Smooth muscle cell (in vitro differentiated cells): Measurements from ENCODE around the gene KRTAP5-1. TPM values are rescaled to one million over a fixed set of nuclear protein-coding genes. Genes with fewer than 3 reads are reported as not detected.

Source experiments
- DNase-seq: peaks from one replicate; lab custom pipeline; 2025; ENCODE audit not compliant: unreplicated experiment; lab: John Stamatoyannopoulos, UW
- H2AFZ ChIP-seq: fragments of 200-600 bp; sonication (generic); 2 replicates; pipeline ENCODE4 v1.6.0; 2016; ENCODE audit warnings: antibody characterized with exemption, low read depth, mild to moderate bottlenecking
- H3F3A ChIP-seq: fragments of 200-600 bp; sonication (generic); 2 replicates; pipeline ENCODE4 v1.6.0; 2017; ENCODE audit warnings: antibody characterized with exemption, low read depth
- H3K27ac ChIP-seq: fragments of 200-600 bp; sonication (generic); 2 replicates; pipeline ENCODE4 v1.5.1; 2016; ENCODE audit warnings: low read depth, mild to moderate bottlenecking
- H3K27me3 ChIP-seq: fragments of 200-600 bp; sonication (generic); 2 replicates; pipeline ENCODE4 v1.6.1; 2016; ENCODE audit warnings: low read depth, mild to moderate bottlenecking
- H3K36me3 ChIP-seq: fragments of 200-600 bp; sonication (generic); 2 replicates; pipeline ENCODE4 v1.5.1; 2016; ENCODE audit warnings: low read depth
- H3K4me1 ChIP-seq: fragments of 200-600 bp; sonication (generic); 2 replicates; pipeline ENCODE4 v1.5.1; 2016; ENCODE audit warnings: low read depth
- H3K4me2 ChIP-seq: fragments of 200-600 bp; sonication (generic); 2 replicates; pipeline ENCODE4 v1.6.0; 2016; ENCODE audit warnings: mild to moderate bottlenecking
- H3K4me3 ChIP-seq: fragments of 200-600 bp; sonication (generic); 2 replicates; pipeline ENCODE4 v1.5.1; 2016; ENCODE audit warnings: mild to moderate bottlenecking
- H3K79me2 ChIP-seq: fragments of 200-600 bp; sonication (generic); 2 replicates; pipeline ENCODE4 v1.6.0; 2016; ENCODE audit warnings: low read depth, mild to moderate bottlenecking
- H3K9ac ChIP-seq: fragments of 200-600 bp; sonication (generic); 2 replicates; pipeline ENCODE4 v1.6.0; 2016; ENCODE audit warnings: low read depth
- H3K9me3 ChIP-seq: fragments of 200-600 bp; sonication (generic); replicated peaks from 2 replicates; pipeline ENCODE4 v1.5.1; 2016; ENCODE audit warnings: low read depth
- H4K20me1 ChIP-seq: fragments of 200-600 bp; sonication (generic); 2 replicates; pipeline ENCODE4 v1.6.0; 2016; ENCODE audit warnings: low read depth
- WGBS: methylation state at CpG from one replicate; pipeline ENCODE4 v1.1.7; 2016; ENCODE audit warnings: low lambda C conversion rate; 5-methylcytosine and 5-hydroxymethylcytosine counted together
- polyA plus RNA-seq: library from polyadenylated mRNA; unstranded; fragments of >200 nt; fragmentation: Nextera tagmentation; extraction: Ambion mirVana; gene quantifications from 2 replicates; pipeline ENCODE4 v1.2.1, GENCODE V29; 2016
- total RNA-seq: library from RNA; depleted of rRNA; stranded (reverse); fragments of >200 nt; gene quantifications from 2 replicates; pipeline ENCODE4 v1.2.3, GENCODE V29; 2014
- TF ChIP-seq, protein P1 (sequence below): fragments of 200-600 bp; sonication (generic); IDR thresholded peaks from 2 replicates; pipeline ENCODE4 v1.5.1; 2017; ENCODE audit warnings: borderline replicate concordance, mild to moderate bottlenecking, antibody characterized with exemption; ENCODE audit not compliant: insufficient read depth, poor library complexity, severe bottlenecking

Gene KRTAP5-1
- total and polyA plus RNA-seq, 2 experiments from 2014 or later = not detected

DNA sequence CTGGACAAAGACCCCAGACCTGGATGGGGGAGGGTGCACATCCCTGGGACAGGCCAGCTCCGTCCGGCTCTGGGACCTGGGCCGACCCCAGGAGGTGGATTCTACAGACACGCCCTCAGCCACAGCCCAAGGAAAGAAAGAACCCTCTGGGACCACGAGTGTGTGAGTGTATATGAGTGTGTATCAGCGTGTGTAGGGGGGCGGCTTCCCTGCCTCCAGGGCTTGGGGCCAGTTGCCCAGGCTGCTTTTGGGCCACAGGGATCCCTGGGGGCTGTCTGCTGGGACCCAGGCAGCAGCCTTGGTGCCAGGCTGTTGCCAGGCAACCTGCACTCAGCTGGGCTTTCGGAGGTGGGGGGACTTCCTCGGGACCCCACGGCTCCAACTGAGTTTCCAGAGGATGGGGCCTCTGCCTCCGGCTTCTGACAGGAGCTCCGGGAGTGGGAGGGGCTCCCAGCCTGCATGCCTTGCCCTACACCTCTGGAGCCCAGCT lies 21.9 kb downstream of the KRTAP5-1 start:
- no peak for DNase-seq
- WGBS = 95% methylated on average over 12 of the region's 12 CpGs

DNA sequence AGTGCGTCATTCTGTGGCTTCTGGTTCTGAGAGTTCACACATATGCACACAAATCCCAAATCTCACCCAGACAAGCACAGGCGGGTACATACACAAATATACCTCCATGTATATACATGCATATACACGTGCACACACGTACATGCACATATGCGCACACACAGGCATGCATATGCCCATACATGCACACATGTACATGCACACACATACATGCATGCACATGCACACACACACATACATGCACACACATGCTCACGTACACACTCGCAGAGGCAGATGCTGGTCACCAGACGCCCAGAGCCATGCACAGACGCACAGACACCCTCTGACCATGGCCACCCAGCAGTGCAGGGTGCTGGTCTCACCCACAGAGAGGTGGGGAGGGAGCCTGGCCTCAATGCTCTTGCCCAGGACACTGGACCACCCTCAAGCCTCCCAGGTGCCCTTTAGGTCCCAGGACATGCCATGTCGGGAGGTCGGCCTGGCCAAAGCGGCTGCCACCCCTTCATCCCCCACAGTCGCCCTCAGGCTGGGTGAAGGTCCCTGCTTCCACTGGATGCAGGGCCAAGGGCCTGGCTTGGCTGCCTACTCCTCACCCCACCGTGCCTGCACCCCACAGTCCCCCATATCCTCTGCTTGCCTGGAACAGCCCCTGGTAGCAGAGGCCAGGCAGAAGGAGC lies 22.5 kb downstream of the KRTAP5-1 start:
- peaks cover 91% of the 10 kb centered on the region for H4K20me1 ChIP-seq
- TF ChIP-seq, protein P1, sequence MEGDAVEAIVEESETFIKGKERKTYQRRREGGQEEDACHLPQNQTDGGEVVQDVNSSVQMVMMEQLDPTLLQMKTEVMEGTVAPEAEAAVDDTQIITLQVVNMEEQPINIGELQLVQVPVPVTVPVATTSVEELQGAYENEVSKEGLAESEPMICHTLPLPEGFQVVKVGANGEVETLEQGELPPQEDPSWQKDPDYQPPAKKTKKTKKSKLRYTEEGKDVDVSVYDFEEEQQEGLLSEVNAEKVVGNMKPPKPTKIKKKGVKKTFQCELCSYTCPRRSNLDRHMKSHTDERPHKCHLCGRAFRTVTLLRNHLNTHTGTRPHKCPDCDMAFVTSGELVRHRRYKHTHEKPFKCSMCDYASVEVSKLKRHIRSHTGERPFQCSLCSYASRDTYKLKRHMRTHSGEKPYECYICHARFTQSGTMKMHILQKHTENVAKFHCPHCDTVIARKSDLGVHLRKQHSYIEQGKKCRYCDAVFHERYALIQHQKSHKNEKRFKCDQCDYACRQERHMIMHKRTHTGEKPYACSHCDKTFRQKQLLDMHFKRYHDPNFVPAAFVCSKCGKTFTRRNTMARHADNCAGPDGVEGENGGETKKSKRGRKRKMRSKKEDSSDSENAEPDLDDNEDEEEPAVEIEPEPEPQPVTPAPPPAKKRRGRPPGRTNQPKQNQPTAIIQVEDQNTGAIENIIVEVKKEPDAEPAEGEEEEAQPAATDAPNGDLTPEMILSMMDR = no peak
- H3K9me3 ChIP-seq = no peaks in the 10 kb centered on the region
- no peak overlapping the region for H3K4me3 ChIP-seq
- H3K9ac ChIP-seq = no peak overlapping the region
- no peaks in the 10 kb centered on the region for H3K79me2 ChIP-seq
- H3K27me3 ChIP-seq = no peaks in the 10 kb centered on the region
- no peaks in the 10 kb centered on the region for H3K36me3 ChIP-seq
- H3K4me1 ChIP-seq = peaks cover 11% of the 10 kb centered on the region
- no peak for DNase-seq
- over 99% methylated on average over 14 of the region's 14 CpGs for WGBS
- no peak overlapping the region for H3K27ac ChIP-seq
- no peak overlapping the region for H2AFZ ChIP-seq
- no peak overlapping the region for H3K4me2 ChIP-seq
- no peaks in the 10 kb centered on the region for H3F3A ChIP-seq

More for the DNA sequence above, 21.9 kb downstream of the KRTAP5-1 start:
- TF ChIP-seq, protein P1 = no peak
- no peak overlapping the region for H3K4me2 ChIP-seq
- no peak overlapping the region for H3K27ac ChIP-seq
- H3K4me1 ChIP-seq = peaks cover 11% of the 10 kb centered on the region
- no peaks in the 10 kb centered on the region for H3K36me3 ChIP-seq
- no peak overlapping the region for H3K9ac ChIP-seq
- H2AFZ ChIP-seq = no peak overlapping the region
- H4K20me1 ChIP-seq = peaks cover 97% of the 10 kb centered on the region
- no peaks in the 10 kb centered on the region for H3K79me2 ChIP-seq
- H3K4me3 ChIP-seq = no peak overlapping the region
- no peaks in the 10 kb centered on the region for H3K9me3 ChIP-seq
- no peaks in the 10 kb centered on the region for H3K27me3 ChIP-seq
- no peaks in the 10 kb centered on the region for H3F3A ChIP-seq

DNA sequence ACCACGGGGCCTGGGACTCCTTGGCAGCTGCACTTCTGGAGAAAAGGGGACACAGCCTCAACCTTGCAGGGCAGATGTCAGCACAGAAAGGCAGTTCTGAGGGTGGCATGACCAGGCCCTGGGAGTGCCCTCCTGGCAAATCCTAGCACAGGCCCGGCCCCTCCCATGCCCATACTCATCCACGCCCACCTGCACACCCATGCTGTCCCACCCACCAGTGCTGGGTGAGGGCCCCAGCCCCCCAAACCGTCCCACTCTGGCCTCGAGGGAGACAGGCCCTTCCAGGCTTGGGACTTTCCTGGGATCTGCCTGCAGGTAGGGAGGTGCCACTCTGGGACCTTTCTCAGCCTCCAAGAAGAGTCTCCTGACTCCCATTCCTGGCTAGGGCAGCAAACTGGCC lies 23.1 kb downstream of the KRTAP5-1 start:
- WGBS = 94% methylated on average over 5 of the region's 5 CpGs
- TF ChIP-seq, protein P1 = no peak
- peaks cover 11% of the 10 kb centered on the region for H3K4me1 ChIP-seq
- no peak for DNase-seq
- no peak overlapping the region for H3K27ac ChIP-seq
- H3F3A ChIP-seq = no peaks in the 10 kb centered on the region
- H3K36me3 ChIP-seq = no peaks in the 10 kb centered on the region
- no peaks in the 10 kb centered on the region for H3K79me2 ChIP-seq
- H3K4me3 ChIP-seq = no peak overlapping the region
- H3K9me3 ChIP-seq = no peaks in the 10 kb centered on the region
- H3K4me2 ChIP-seq = no peak overlapping the region
- H4K20me1 ChIP-seq = peaks cover 85% of the 10 kb centered on the region
- H3K27me3 ChIP-seq = no peaks in the 10 kb centered on the region
- H3K9ac ChIP-seq = no peak overlapping the region
- H2AFZ ChIP-seq = no peak overlapping the region

DNA sequence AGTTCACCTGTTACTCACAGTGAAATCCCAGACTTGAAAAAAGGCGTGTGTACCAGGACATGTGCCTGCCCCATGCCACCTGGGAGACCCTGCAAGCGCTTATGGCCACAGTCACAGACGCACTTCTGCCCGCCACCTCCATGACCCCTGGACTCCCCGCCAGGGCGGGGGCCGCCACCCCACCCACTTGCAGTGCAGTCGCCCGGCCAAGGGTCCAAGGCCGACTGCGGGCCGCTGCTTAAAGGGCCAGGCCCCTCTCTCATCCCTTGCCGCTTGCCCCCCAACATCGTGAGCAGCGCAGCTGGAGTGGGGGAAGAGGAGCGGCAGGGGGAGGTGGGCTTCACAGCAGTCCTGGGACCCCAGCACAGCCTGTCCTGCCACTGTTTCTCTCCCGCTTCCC lies 23.8 kb downstream of the KRTAP5-1 start:
- peaks cover 79% of the 10 kb centered on the region for H4K20me1 ChIP-seq
- WGBS = 95% methylated on average over 16 of the region's 17 CpGs

More for the DNA sequence above, 23.8 kb downstream of the KRTAP5-1 start:
- peaks cover 11% of the 10 kb centered on the region for H3K4me1 ChIP-seq
- no peak overlapping the region for H3K9ac ChIP-seq
- DNase-seq = no peak
- H3K36me3 ChIP-seq = no peaks in the 10 kb centered on the region
- H3F3A ChIP-seq = no peaks in the 10 kb centered on the region
- no peak overlapping the region for H3K4me3 ChIP-seq
- H2AFZ ChIP-seq = no peak overlapping the region
- H3K27ac ChIP-seq = no peak overlapping the region
- H3K79me2 ChIP-seq = no peaks in the 10 kb centered on the region
- no peaks in the 10 kb centered on the region for H3K27me3 ChIP-seq
- H3K9me3 ChIP-seq = no peaks in the 10 kb centered on the region
- TF ChIP-seq, protein P1 = no peak
- H3K4me2 ChIP-seq = no peak overlapping the region
